GM12878 (cell line): Measurements from ENCODE around the gene NDEL1. TPM values are rescaled to one million over a fixed set of nuclear protein-coding genes. Genes with fewer than 3 reads are reported as not detected.

ENCODE experiments used
- ATAC-seq: fragments of 200-7000 bp; cut with Tn5 transposase; 3 replicates; pipeline ENCODE4 v1.9.1; 2020; ENCODE audit warnings: mild to moderate bottlenecking, moderate library complexity
- BruUV-seq: library from RNA; stranded (reverse); fragments of 400-500 nt; replicated peaks from 2 replicates; lab custom pipeline; 2021; lab: Mats Ljungman, UMichigan
- CTCF ChIA-PET: fragments of 300-600 bp; sonication (Branson Sonifier 250); formaldehyde crosslinking; extraction: SDS; loops from one replicate; lab custom pipeline; 2021; ENCODE audit warnings: inconsistent platforms; lab: Yijun Ruan, JAX
- POLR2A ChIA-PET: fragments of 350-600 bp; formaldehyde crosslinking; extraction: SDS; loops from one replicate; lab custom pipeline; 2021; ENCODE audit warnings: inconsistent platforms; lab: Charles Lee
- RAD21 ChIA-PET: fragments of 300-600 bp; sonication (Branson Sonifier 250); formaldehyde crosslinking; loops from one replicate; lab custom pipeline; 2023; ENCODE audit warnings: antibody characterized with exemption; ENCODE audit not compliant: unreplicated experiment; lab: Charles Lee
- SMC1A ChIA-PET: fragments of 300-600 bp; sonication (Branson Sonifier 250); formaldehyde crosslinking; loops from one replicate; lab custom pipeline; 2023; ENCODE audit not compliant: unreplicated experiment, uncharacterized antibody; lab: Charles Lee
- DNase-seq: peaks from one replicate; pipeline ENCODE4 v3.0.0-alpha.2; 2011; ENCODE audit warnings: low read depth, low spot score
- FAIRE-seq: peaks from 3 replicates; lab custom pipeline; 2011; peaks lifted over from hg19 to GRCh38; lab: Jason Lieb, UNC
- H2AFZ ChIP-seq: 2 replicates; pipeline ENCODE4 v1.6.0; 2011; ENCODE audit warnings: low read depth, low read length, control low read depth; ENCODE audit not compliant: control insufficient read depth
- H3K27ac ChIP-seq: 2 replicates; pipeline ENCODE4 v1.5.1; 2011; ENCODE audit warnings: control low read depth; ENCODE audit not compliant: control insufficient read depth, insufficient read depth
- H3K27me3 ChIP-seq, 2 experiments: replicated peaks in 1 of 2; 2 replicates each; pipeline versions ENCODE4 v1.6.0 to v1.6.1; 2011; ENCODE audit warnings: low read length in 1 of 2; ENCODE audit not compliant: control insufficient read depth in 2 of 2, insufficient read depth in 2 of 2
- H3K36me3 ChIP-seq, 2 experiments: 2 replicates each; pipeline ENCODE4 v1.5.1; 2011; ENCODE audit warnings: low read length in 1 of 2; ENCODE audit not compliant: control insufficient read depth in 2 of 2, insufficient read depth in 2 of 2
- H3K4me1 ChIP-seq: 2 replicates; pipeline ENCODE4 v1.6.1; 2011; ENCODE audit warnings: mild to moderate bottlenecking, low read length, moderate library complexity, mixed read lengths; ENCODE audit not compliant: control insufficient read depth, insufficient read depth
- H3K4me2 ChIP-seq: 2 replicates; pipeline ENCODE4 v1.6.0; 2011; ENCODE audit warnings: control low read depth; ENCODE audit not compliant: control insufficient read depth, insufficient read depth
- H3K4me3 ChIP-seq: fragments of 200-600 bp; sonication (generic); 2 replicates; pipeline ENCODE4 v1.5.1; 2016
- H3K79me2 ChIP-seq: 2 replicates; pipeline ENCODE4 v1.6.0; 2011; ENCODE audit warnings: low read length; ENCODE audit not compliant: control insufficient read depth, insufficient read depth
- H3K9ac ChIP-seq: 2 replicates; pipeline ENCODE4 v1.8.0; 2011; ENCODE audit warnings: low read length, control low read depth, mixed read lengths; ENCODE audit not compliant: control insufficient read depth, insufficient read depth
- H3K9me3 ChIP-seq: replicated peaks from 3 replicates; pipeline ENCODE4 v1.5.1; 2011; ENCODE audit warnings: mild to moderate bottlenecking, low read length; ENCODE audit not compliant: control insufficient read depth, insufficient read depth
- H4K20me1 ChIP-seq: 2 replicates; pipeline ENCODE4 v1.6.0; 2011; ENCODE audit not compliant: control insufficient read depth, insufficient read depth
- ATF7 ChIP-seq: fragments of 450-650 bp; IDR thresholded peaks from 2 replicates; pipeline ENCODE4 v1.6.1; 2016; ENCODE audit warnings: low read depth, mild to moderate bottlenecking
- RAD21 ChIP-seq: IDR thresholded peaks from 2 replicates; pipeline ENCODE4 v1.6.1; 2011; ENCODE audit warnings: mild to moderate bottlenecking, low read depth, low read length, moderate library complexity; ENCODE audit not compliant: insufficient read depth
- SMAD1 ChIP-seq: fragments of 450-650 bp; IDR thresholded peaks from 2 replicates; pipeline ENCODE4 v1.6.1; 2018; ENCODE audit warnings: mild to moderate bottlenecking, low read depth; ENCODE audit not compliant: partially characterized antibody
- YBX1 ChIP-seq: fragments of 450-650 bp; IDR thresholded peaks from 2 replicates; pipeline ENCODE4 v1.6.1; 2016; ENCODE audit warnings: antibody characterized with exemption
- WGBS: methylation state at CpG from one replicate; pipeline ENCODE4 v1.1.6; 2016; ENCODE audit warnings: low lambda C conversion rate; ENCODE audit not compliant: insufficient replicate concordance, insufficient coverage; ENCODE audit errors: missing lambda C conversion rate; 5-methylcytosine and 5-hydroxymethylcytosine counted together
- in situ Hi-C: fragments of 300-500 bp; cut with MboI; formaldehyde crosslinking; loops from 9 replicates; pipeline ENCODE4 v1.14.3; 2018; ENCODE audit warnings: mixed read lengths
- intact Hi-C: fragments of 100-400 bp; cut with micrococcal nuclease; formaldehyde crosslinking; loops from one replicate; pipeline ENCODE4 v1.14.2; 2022; ENCODE audit not compliant: unreplicated experiment
- polyA plus RNA-seq, 11 experiments: library from polyadenylated mRNA; depleted of rRNA in 4 of 11; unstranded in 6 of 11; stranded (reverse) in 5 of 11; fragments of >200 nt; fragmentation: Nextera tagmentation in 4 of 11; fragmentation: Illumina TruSeq in 1 of 11; extraction: Ambion mirVana in 4 of 11; extraction: Trizol in 1 of 11; gene quantifications; 1 replicate in 1 of 11; 2 replicates in 10 of 11; pipeline versions ENCODE4 v1.2.1 to v1.2.3, GENCODE V29; 2011 to 2016; ENCODE audit warnings: inconsistent platforms in 2 of 11, missing spikeins in 2 of 11, low read depth in 1 of 11
- total RNA-seq, 4 experiments: library from RNA; depleted of rRNA in 3 of 4; stranded (reverse); fragments of >200 nt in 3 of 4; fragmentation: Illumina TruSeq in 1 of 4; extraction: Trizol in 1 of 4; gene quantifications; 2 replicates each; pipeline versions ENCODE4 v1.2.1 to v1.2.3, GENCODE V29; 2013 to 2021
- TF ChIP-seq, protein P1 (sequence below): fragments of 150-350 bp; IDR thresholded peaks from 2 replicates; pipeline ENCODE4 v1.6.1; 2016; ENCODE audit warnings: low read depth, low read length
- TF ChIP-seq, protein P2 (sequence below): IDR thresholded peaks from 2 replicates; pipeline ENCODE4 v1.6.1; 2012; ENCODE audit warnings: improper control_type of control experiment, low read depth, low read length; ENCODE audit not compliant: insufficient replicate concordance
- TF ChIP-seq, protein P3 (sequence below): fragments of 450-650 bp; IDR thresholded peaks from 2 replicates; pipeline ENCODE4 v1.6.1; 2017; ENCODE audit warnings: mild to moderate bottlenecking
- TF ChIP-seq, protein P4 (sequence below): fragments of 450-650 bp; IDR thresholded peaks from 2 replicates; pipeline ENCODE4 v1.6.1; 2017; ENCODE audit warnings: mild to moderate bottlenecking, moderate library complexity

The NDEL1 gene
- total and polyA plus RNA-seq, 10 of the 15 experiments (the other 5 are each of a cell fraction or from before 2014, with no cell fraction given): 0.72 to 41.5 (median 29.9) TPM

DNA sequence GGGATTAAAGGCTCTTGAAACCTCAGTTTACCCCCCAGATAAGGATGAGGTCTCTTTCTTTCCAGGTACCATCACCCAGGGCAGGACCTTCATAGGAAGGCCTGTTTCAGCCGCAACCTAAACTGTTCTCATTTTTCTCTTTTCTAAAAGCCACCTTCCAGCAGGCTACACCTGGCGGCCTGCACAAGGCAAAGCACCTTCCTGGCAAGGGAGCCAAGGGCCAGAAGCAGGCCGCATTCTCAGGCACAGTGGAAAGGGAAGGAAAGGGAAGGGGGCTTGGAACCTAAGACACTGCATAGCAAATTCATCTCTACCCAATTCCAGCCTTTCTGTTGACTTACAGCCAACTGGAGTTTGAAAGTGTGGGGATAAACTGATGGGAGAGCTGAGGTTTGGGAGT lies 8.9 kb upstream of the NDEL1 start:
- H4K20me1 ChIP-seq: no peaks in the 10 kb centered on the region
- no peak overlapping the region for H2AFZ ChIP-seq
- CTCF ChIA-PET: interaction anchor here (0.6 to 1.8 kb wide), 3 partner anchors 17 to 566 kb away, joined by 3 to 5 read pairs (median 4); no protein-coding TSS in a partner anchor
- H3K27me3 ChIP-seq: peaks cover 0 to 3% of the 10 kb centered on the region in 2 experiments; a peak in 2 of 4 replicates
- in situ Hi-C loops: no loop called here
- H3K4me3 ChIP-seq: no peak overlapping the region
- FAIRE-seq: no peak
- no peaks in the 10 kb centered on the region for H3K4me1 ChIP-seq
- no peaks in the 10 kb centered on the region for H3K36me3 ChIP-seq
- BruUV-seq: no TSS peak
- TF ChIP-seq, protein P1, sequence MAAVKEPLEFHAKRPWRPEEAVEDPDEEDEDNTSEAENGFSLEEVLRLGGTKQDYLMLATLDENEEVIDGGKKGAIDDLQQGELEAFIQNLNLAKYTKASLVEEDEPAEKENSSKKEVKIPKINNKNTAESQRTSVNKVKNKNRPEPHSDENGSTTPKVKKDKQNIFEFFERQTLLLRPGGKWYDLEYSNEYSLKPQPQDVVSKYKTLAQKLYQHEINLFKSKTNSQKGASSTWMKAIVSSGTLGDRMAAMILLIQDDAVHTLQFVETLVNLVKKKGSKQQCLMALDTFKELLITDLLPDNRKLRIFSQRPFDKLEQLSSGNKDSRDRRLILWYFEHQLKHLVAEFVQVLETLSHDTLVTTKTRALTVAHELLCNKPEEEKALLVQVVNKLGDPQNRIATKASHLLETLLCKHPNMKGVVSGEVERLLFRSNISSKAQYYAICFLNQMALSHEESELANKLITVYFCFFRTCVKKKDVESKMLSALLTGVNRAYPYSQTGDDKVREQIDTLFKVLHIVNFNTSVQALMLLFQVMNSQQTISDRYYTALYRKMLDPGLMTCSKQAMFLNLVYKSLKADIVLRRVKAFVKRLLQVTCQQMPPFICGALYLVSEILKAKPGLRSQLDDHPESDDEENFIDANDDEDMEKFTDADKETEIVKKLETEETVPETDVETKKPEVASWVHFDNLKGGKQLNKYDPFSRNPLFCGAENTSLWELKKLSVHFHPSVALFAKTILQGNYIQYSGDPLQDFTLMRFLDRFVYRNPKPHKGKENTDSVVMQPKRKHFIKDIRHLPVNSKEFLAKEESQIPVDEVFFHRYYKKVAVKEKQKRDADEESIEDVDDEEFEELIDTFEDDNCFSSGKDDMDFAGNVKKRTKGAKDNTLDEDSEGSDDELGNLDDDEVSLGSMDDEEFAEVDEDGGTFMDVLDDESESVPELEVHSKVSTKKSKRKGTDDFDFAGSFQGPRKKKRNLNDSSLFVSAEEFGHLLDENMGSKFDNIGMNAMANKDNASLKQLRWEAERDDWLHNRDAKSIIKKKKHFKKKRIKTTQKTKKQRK: no peak
- TF ChIP-seq YBX1: no peak
- TF ChIP-seq, protein P2, sequence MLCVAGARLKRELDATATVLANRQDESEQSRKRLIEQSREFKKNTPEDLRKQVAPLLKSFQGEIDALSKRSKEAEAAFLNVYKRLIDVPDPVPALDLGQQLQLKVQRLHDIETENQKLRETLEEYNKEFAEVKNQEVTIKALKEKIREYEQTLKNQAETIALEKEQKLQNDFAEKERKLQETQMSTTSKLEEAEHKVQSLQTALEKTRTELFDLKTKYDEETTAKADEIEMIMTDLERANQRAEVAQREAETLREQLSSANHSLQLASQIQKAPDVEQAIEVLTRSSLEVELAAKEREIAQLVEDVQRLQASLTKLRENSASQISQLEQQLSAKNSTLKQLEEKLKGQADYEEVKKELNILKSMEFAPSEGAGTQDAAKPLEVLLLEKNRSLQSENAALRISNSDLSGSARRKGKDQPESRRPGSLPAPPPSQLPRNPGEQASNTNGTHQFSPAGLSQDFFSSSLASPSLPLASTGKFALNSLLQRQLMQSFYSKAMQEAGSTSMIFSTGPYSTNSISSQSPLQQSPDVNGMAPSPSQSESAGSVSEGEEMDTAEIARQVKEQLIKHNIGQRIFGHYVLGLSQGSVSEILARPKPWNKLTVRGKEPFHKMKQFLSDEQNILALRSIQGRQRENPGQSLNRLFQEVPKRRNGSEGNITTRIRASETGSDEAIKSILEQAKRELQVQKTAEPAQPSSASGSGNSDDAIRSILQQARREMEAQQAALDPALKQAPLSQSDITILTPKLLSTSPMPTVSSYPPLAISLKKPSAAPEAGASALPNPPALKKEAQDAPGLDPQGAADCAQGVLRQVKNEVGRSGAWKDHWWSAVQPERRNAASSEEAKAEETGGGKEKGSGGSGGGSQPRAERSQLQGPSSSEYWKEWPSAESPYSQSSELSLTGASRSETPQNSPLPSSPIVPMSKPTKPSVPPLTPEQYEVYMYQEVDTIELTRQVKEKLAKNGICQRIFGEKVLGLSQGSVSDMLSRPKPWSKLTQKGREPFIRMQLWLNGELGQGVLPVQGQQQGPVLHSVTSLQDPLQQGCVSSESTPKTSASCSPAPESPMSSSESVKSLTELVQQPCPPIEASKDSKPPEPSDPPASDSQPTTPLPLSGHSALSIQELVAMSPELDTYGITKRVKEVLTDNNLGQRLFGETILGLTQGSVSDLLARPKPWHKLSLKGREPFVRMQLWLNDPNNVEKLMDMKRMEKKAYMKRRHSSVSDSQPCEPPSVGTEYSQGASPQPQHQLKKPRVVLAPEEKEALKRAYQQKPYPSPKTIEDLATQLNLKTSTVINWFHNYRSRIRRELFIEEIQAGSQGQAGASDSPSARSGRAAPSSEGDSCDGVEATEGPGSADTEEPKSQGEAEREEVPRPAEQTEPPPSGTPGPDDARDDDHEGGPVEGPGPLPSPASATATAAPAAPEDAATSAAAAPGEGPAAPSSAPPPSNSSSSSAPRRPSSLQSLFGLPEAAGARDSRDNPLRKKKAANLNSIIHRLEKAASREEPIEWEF: no peak
- TF ChIP-seq RAD21: no peak
- TF ChIP-seq, protein P3, sequence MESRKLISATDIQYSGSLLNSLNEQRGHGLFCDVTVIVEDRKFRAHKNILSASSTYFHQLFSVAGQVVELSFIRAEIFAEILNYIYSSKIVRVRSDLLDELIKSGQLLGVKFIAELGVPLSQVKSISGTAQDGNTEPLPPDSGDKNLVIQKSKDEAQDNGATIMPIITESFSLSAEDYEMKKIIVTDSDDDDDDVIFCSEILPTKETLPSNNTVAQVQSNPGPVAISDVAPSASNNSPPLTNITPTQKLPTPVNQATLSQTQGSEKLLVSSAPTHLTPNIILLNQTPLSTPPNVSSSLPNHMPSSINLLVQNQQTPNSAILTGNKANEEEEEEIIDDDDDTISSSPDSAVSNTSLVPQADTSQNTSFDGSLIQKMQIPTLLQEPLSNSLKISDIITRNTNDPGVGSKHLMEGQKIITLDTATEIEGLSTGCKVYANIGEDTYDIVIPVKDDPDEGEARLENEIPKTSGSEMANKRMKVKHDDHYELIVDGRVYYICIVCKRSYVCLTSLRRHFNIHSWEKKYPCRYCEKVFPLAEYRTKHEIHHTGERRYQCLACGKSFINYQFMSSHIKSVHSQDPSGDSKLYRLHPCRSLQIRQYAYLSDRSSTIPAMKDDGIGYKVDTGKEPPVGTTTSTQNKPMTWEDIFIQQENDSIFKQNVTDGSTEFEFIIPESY: no peak
- no peak for TF ChIP-seq SMAD1
- no peak for TF ChIP-seq ATF7
- TF ChIP-seq, protein P4, sequence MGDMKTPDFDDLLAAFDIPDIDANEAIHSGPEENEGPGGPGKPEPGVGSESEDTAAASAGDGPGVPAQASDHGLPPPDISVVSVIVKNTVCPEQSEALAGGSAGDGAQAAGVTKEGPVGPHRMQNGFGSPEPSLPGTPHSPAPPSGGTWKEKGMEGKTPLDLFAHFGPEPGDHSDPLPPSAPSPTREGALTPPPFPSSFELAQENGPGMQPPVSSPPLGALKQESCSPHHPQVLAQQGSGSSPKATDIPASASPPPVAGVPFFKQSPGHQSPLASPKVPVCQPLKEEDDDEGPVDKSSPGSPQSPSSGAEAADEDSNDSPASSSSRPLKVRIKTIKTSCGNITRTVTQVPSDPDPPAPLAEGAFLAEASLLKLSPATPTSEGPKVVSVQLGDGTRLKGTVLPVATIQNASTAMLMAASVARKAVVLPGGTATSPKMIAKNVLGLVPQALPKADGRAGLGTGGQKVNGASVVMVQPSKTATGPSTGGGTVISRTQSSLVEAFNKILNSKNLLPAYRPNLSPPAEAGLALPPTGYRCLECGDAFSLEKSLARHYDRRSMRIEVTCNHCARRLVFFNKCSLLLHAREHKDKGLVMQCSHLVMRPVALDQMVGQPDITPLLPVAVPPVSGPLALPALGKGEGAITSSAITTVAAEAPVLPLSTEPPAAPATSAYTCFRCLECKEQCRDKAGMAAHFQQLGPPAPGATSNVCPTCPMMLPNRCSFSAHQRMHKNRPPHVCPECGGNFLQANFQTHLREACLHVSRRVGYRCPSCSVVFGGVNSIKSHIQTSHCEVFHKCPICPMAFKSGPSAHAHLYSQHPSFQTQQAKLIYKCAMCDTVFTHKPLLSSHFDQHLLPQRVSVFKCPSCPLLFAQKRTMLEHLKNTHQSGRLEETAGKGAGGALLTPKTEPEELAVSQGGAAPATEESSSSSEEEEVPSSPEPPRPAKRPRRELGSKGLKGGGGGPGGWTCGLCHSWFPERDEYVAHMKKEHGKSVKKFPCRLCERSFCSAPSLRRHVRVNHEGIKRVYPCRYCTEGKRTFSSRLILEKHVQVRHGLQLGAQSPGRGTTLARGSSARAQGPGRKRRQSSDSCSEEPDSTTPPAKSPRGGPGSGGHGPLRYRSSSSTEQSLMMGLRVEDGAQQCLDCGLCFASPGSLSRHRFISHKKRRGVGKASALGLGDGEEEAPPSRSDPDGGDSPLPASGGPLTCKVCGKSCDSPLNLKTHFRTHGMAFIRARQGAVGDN: no peak
- 48% methylated on average over 3 of the region's 3 CpGs for WGBS
- SMC1A ChIA-PET: interaction anchor here (1.7 kb wide), 1 partner anchor 17 kb away, joined by 5 read pairs; no protein-coding TSS in a partner anchor
- intact Hi-C loops: no loop called here
- RAD21 ChIA-PET: no interaction called here
- no peak overlapping the region for H3K27ac ChIP-seq
- no peak overlapping the region for H3K4me2 ChIP-seq
- POLR2A ChIA-PET: no interaction called here
- H3K79me2 ChIP-seq: no peaks in the 10 kb centered on the region
- DNase-seq: no peak
- ATAC-seq: no peak
- H3K9me3 ChIP-seq: no peaks in the 10 kb centered on the region
- H3K9ac ChIP-seq: no peak overlapping the region
